ENCODE measurements around the gene SDK1. TPM values are rescaled to one million over a fixed set of nuclear protein-coding genes. Genes with fewer than 3 reads are reported as not detected.

The SDK1 gene
- polyA plus RNA-seq, 2 donors = 0.33 to 0.47 TPM

DNA sequence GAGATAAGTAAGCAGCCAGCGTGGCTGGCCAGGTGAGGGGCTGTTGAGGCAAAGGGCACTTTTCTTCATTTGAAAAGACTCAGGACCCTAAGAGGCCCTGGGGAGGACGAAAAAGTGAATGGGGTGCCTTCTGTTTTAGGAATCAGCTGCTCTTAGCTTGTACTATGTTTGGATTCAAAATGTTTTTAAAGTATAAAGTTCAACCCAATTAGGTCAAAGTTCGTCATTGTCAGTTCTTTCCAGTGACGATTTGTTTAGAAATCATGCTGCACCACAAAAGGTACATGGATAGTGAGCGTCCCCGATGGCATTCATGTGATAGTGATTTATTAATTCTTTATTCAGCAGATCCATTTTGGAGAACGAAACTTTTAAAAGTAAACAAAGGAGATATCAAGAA lies 338.2 kb downstream of the SDK1 start:
- no peaks in the 10 kb centered on the region for H3K9me3 ChIP-seq (ENCODE audit: control insufficient read depth in 2 of 2, insufficient read depth in 1 of 2, low read depth in 1 of 2, low read length in 1 of 2)
- no peak overlapping the region for H3K4me3 ChIP-seq (ENCODE audit: low read depth in 1 of 2, low read length in 2 of 2)
- no peaks in the 10 kb centered on the region for H3K27me3 ChIP-seq (ENCODE audit: control insufficient read depth in 1 of 2, insufficient read depth in 2 of 2, low read length in 2 of 2)
- H3K36me3 ChIP-seq (ENCODE audit: control insufficient read depth in 2 of 2, insufficient read depth in 2 of 2, low read length in 1 of 2) = peaks cover 0 to 2% of the 10 kb centered on the region in 2 donors
- H3K4me1 ChIP-seq (ENCODE audit: control insufficient read depth in 2 of 2, insufficient read depth in 2 of 2, low read length in 1 of 2) = no peaks in the 10 kb centered on the region
- WGBS, 2 donors = 61 to 63% methylated on average over 7 of the region's 7 CpGs
- H3K27ac ChIP-seq (ENCODE audit: low read depth in 2 of 2, low read length in 1 of 2) = no peak overlapping the region

GRCh38 chr7:3641582-3641981 lies 340.5 kb downstream of the SDK1 start:
- WGBS, 2 donors = 89 to 93% methylated on average over 14 of the region's 14 CpGs
- H3K36me3 ChIP-seq (ENCODE audit: control insufficient read depth in 2 of 2, insufficient read depth in 2 of 2, low read length in 1 of 2) = peaks cover 0 to 2% of the 10 kb centered on the region in 2 donors
- H3K4me3 ChIP-seq (ENCODE audit: low read depth in 1 of 2, low read length in 2 of 2) = no peak overlapping the region
- H3K27ac ChIP-seq (ENCODE audit: low read depth in 2 of 2, low read length in 1 of 2) = no peak overlapping the region
- no peaks in the 10 kb centered on the region for H3K27me3 ChIP-seq (ENCODE audit: control insufficient read depth in 1 of 2, insufficient read depth in 2 of 2, low read length in 2 of 2)
- no peaks in the 10 kb centered on the region for H3K4me1 ChIP-seq (ENCODE audit: control insufficient read depth in 2 of 2, insufficient read depth in 2 of 2, low read length in 1 of 2)
- no peaks in the 10 kb centered on the region for H3K9me3 ChIP-seq (ENCODE audit: control insufficient read depth in 2 of 2, insufficient read depth in 1 of 2, low read depth in 1 of 2, low read length in 1 of 2)

DNA sequence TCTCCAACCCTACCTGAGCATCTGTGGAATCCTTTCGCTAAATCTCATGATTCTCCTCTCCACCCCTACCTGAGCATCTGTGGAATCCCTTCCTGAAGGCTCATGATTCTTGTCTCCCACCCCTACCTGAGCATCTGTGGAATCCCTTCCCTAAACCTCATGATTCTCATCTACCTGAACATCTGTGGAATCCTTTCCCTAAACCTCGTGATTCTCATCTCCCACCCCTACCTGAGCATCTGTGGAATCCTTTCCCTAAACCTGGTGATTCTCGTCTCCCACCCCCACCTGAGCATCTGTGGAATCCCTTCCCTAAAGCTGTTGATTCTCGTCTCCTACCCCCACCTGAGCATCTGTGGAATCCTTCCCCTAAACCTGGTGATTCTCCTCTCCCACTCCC lies 342.0 kb downstream of the SDK1 start:
- H3K9me3 ChIP-seq (ENCODE audit: control insufficient read depth in 2 of 2, insufficient read depth in 1 of 2, low read depth in 1 of 2, low read length in 1 of 2) = no peaks in the 10 kb centered on the region
- WGBS, 2 donors = 87 to 90% methylated on average over 4 of the region's 4 CpGs
- H3K4me1 ChIP-seq (ENCODE audit: control insufficient read depth in 2 of 2, insufficient read depth in 2 of 2, low read length in 1 of 2) = no peaks in the 10 kb centered on the region
- H3K27ac ChIP-seq (ENCODE audit: low read depth in 2 of 2, low read length in 1 of 2) = no peak overlapping the region
- H3K36me3 ChIP-seq (ENCODE audit: control insufficient read depth in 2 of 2, insufficient read depth in 2 of 2, low read length in 1 of 2) = peaks cover 0 to 2% of the 10 kb centered on the region in 2 donors
- no peaks in the 10 kb centered on the region for H3K27me3 ChIP-seq (ENCODE audit: control insufficient read depth in 1 of 2, insufficient read depth in 2 of 2, low read length in 2 of 2)
- H3K4me3 ChIP-seq (ENCODE audit: low read depth in 1 of 2, low read length in 2 of 2) = no peak overlapping the region

DNA sequence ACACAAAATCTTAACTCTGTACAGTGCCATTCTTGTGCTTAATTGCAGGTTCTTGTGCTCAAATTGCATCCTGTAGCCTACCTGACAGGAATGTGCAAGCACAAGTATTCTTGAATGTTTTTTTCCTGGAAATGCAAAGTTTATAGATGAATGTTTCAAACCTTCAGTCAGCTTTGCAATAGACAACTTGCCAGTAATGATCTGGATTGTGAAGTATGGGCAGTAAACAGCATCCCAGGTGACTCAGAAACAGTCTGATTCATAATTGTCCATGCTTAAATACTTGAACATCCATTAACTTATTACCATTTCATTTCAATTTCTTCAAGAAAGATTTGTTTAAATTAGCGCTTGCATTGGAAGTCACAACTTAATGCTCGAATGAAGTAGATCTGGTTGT lies 347.2 kb downstream of the SDK1 start:
- Histone ChIP-seq H3K27me3 (ENCODE audit: control insufficient read depth in 1 of 2, insufficient read depth in 2 of 2, low read length in 2 of 2) (no peaks in the 10 kb centered on the region), H3K9me3 (ENCODE audit: control insufficient read depth in 2 of 2, insufficient read depth in 1 of 2, low read depth in 1 of 2, low read length in 1 of 2) (no peaks in the 10 kb centered on the region), H3K27ac (ENCODE audit: low read depth in 2 of 2, low read length in 1 of 2) (no peak overlapping the region), H3K4me3 (ENCODE audit: low read depth in 1 of 2, low read length in 2 of 2) (no peak overlapping the region), H3K4me1 (ENCODE audit: control insufficient read depth in 2 of 2, insufficient read depth in 2 of 2, low read length in 1 of 2) (no peaks in the 10 kb centered on the region), H3K36me3 (ENCODE audit: control insufficient read depth in 2 of 2, insufficient read depth in 2 of 2, low read length in 1 of 2) (no peaks in the 10 kb centered on the region)
- 94 to 96% methylated on average over 2 of the region's 2 CpGs for WGBS, 2 donors

GRCh38 chr7:3649250-3649649 lies 348.2 kb downstream of the SDK1 start:
- H3K27me3 ChIP-seq (ENCODE audit: control insufficient read depth in 1 of 2, insufficient read depth in 2 of 2, low read length in 2 of 2) = no peaks in the 10 kb centered on the region
- H3K36me3 ChIP-seq (ENCODE audit: control insufficient read depth in 2 of 2, insufficient read depth in 2 of 2, low read length in 1 of 2) = no peaks in the 10 kb centered on the region
- H3K4me1 ChIP-seq (ENCODE audit: control insufficient read depth in 2 of 2, insufficient read depth in 2 of 2, low read length in 1 of 2) = no peaks in the 10 kb centered on the region
- no peak overlapping the region for H3K27ac ChIP-seq (ENCODE audit: low read depth in 2 of 2, low read length in 1 of 2)
- H3K4me3 ChIP-seq (ENCODE audit: low read depth in 1 of 2, low read length in 2 of 2) = no peak overlapping the region
- WGBS, 2 donors = 82 to 90% methylated on average over 2 of the region's 2 CpGs
- no peaks in the 10 kb centered on the region for H3K9me3 ChIP-seq (ENCODE audit: control insufficient read depth in 2 of 2, insufficient read depth in 1 of 2, low read depth in 1 of 2, low read length in 1 of 2)

DNA sequence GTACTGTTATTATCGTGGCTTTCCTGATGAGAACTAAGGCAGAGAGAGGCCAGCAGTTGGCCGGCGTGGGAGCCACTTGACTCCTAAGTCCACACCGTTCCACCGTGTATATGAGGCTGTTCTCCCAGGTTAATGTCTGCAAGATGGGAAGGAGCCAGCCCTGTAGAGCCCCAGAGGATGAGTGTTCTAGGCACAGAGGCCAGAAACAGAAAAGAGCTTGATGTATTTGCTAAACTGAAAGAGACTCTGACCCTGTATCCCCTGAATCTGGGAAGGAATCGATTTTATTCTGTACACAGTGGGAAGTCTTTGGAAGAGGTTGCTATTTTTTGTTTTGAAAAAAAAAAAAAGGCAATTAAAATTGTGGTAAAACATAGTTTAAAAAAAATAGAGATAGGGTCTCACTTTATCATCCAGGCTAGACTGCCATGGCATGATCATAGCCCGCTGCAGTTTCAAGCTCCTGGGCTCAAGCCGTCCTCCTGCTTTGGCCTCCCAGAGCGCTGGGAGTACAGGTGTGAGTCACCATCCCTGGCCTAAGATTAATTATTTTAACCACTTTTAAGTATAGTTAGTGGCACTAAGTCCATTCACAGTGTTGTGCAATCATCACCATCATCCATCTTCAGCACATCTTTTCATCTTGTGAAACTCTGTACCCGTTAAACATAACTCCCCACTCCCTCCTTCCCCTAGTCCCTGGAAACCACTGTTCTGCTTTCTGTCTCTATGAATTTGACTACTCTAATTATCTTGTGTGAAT lies 348.8 kb downstream of the SDK1 start:
- H3K4me3 ChIP-seq (ENCODE audit: low read depth in 1 of 2, low read length in 2 of 2) = no peak overlapping the region
- no peaks in the 10 kb centered on the region for H3K36me3 ChIP-seq (ENCODE audit: control insufficient read depth in 2 of 2, insufficient read depth in 2 of 2, low read length in 1 of 2)
- WGBS, 2 donors = 84 to 85% methylated on average over 10 of the region's 10 CpGs
- no peaks in the 10 kb centered on the region for H3K9me3 ChIP-seq (ENCODE audit: control insufficient read depth in 2 of 2, insufficient read depth in 1 of 2, low read depth in 1 of 2, low read length in 1 of 2)
- no peak overlapping the region for H3K27ac ChIP-seq (ENCODE audit: low read depth in 2 of 2, low read length in 1 of 2)
- H3K27me3 ChIP-seq (ENCODE audit: control insufficient read depth in 1 of 2, insufficient read depth in 2 of 2, low read length in 2 of 2) = no peaks in the 10 kb centered on the region
- no peaks in the 10 kb centered on the region for H3K4me1 ChIP-seq (ENCODE audit: control insufficient read depth in 2 of 2, insufficient read depth in 2 of 2, low read length in 1 of 2)

DNA sequence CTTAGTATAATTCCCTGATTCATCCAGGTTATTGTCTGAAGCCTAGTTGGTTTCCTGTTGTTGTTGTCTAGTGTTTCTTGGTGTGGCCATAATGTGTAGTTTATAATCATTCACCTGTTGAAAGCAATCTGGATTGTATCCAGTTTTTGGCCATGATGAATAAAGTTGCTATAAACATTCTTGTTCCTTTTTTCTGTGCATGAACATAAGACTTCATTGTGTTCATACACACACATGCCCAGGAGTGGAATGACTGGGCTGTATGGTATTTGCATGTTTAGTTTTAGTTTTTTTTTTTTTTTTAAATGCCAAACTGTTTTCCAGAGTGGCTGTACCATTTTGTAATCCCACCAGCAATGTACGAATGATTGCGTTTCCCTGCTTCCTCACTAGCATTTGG lies 349.8 kb downstream of the SDK1 start:
- H3K9me3 ChIP-seq (ENCODE audit: control insufficient read depth in 2 of 2, insufficient read depth in 1 of 2, low read depth in 1 of 2, low read length in 1 of 2) = no peaks in the 10 kb centered on the region
- 93 to 98% methylated on average over 2 of the region's 2 CpGs for WGBS, 2 donors

GRCh38 chr7:3655635-3656034 lies 354.6 kb downstream of the SDK1 start:
- 77 to 90% methylated on average over 7 of the region's 7 CpGs for WGBS, 2 donors
- H3K36me3 ChIP-seq (ENCODE audit: control insufficient read depth in 2 of 2, insufficient read depth in 2 of 2, low read length in 1 of 2) = no peaks in the 10 kb centered on the region
- no peaks in the 10 kb centered on the region for H3K27me3 ChIP-seq (ENCODE audit: control insufficient read depth in 1 of 2, insufficient read depth in 2 of 2, low read length in 2 of 2)
- H3K27ac ChIP-seq (ENCODE audit: low read depth in 2 of 2, low read length in 1 of 2) = no peak overlapping the region
- H3K4me1 ChIP-seq (ENCODE audit: control insufficient read depth in 2 of 2, insufficient read depth in 2 of 2, low read length in 1 of 2) = no peaks in the 10 kb centered on the region
- no peak overlapping the region for H3K4me3 ChIP-seq (ENCODE audit: low read depth in 1 of 2, low read length in 2 of 2)
- H3K9me3 ChIP-seq (ENCODE audit: control insufficient read depth in 2 of 2, insufficient read depth in 1 of 2, low read depth in 1 of 2, low read length in 1 of 2) = no peaks in the 10 kb centered on the region

More for the DNA sequence above, 349.8 kb downstream of the SDK1 start:
- H3K27me3 ChIP-seq (ENCODE audit: control insufficient read depth in 1 of 2, insufficient read depth in 2 of 2, low read length in 2 of 2) = no peaks in the 10 kb centered on the region
- H3K27ac ChIP-seq (ENCODE audit: low read depth in 2 of 2, low read length in 1 of 2) = no peak overlapping the region
- no peak overlapping the region for H3K4me3 ChIP-seq (ENCODE audit: low read depth in 1 of 2, low read length in 2 of 2)
- H3K4me1 ChIP-seq (ENCODE audit: control insufficient read depth in 2 of 2, insufficient read depth in 2 of 2, low read length in 1 of 2) = no peaks in the 10 kb centered on the region
- no peaks in the 10 kb centered on the region for H3K36me3 ChIP-seq (ENCODE audit: control insufficient read depth in 2 of 2, insufficient read depth in 2 of 2, low read length in 1 of 2)

DNA sequence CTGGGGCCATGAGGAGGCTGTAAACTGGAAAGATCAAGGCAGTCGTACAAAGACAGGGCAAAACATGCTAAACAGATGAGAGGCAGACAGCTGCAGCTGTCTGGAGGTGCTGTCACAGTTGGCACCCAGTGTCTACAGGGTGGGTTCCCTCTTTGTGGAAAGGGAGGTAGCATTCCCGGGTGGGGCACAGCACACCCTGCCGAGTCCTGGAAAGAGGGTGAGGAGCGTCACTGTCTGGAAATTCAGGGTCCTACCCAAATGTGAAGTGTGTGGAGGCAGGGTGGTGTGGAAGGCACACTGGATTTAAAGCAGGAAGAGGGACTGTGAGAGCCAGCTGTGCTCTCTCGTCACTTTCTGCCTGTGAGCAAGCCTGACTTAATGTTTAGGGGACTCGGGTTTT lies 356.2 kb downstream of the SDK1 start:
- H3K27me3 ChIP-seq (ENCODE audit: control insufficient read depth in 1 of 2, insufficient read depth in 2 of 2, low read length in 2 of 2) = peaks cover 0 to under 1% of the 10 kb centered on the region in 2 donors
- no peaks in the 10 kb centered on the region for H3K4me1 ChIP-seq (ENCODE audit: control insufficient read depth in 2 of 2, insufficient read depth in 2 of 2, low read length in 1 of 2)
- H3K4me3 ChIP-seq (ENCODE audit: low read depth in 1 of 2, low read length in 2 of 2) = no peak overlapping the region
- H3K27ac ChIP-seq (ENCODE audit: low read depth in 2 of 2, low read length in 1 of 2) = no peak overlapping the region
- 68 to 77% methylated on average over 6 of the region's 6 CpGs for WGBS, 2 donors
- H3K36me3 ChIP-seq (ENCODE audit: control insufficient read depth in 2 of 2, insufficient read depth in 2 of 2, low read length in 1 of 2) = no peaks in the 10 kb centered on the region
- H3K9me3 ChIP-seq (ENCODE audit: control insufficient read depth in 2 of 2, insufficient read depth in 1 of 2, low read depth in 1 of 2, low read length in 1 of 2) = no peaks in the 10 kb centered on the region

- peaks cover 0 to 2% of the 10 kb centered on the region in 2 donors for H3K4me1 ChIP-seq (ENCODE audit: control insufficient read depth in 2 of 2, insufficient read depth in 2 of 2, low read length in 1 of 2)
- no peak overlapping the region for H3K4me3 ChIP-seq (ENCODE audit: low read depth in 1 of 2, low read length in 2 of 2)
- no peak overlapping the region for H3K27ac ChIP-seq (ENCODE audit: low read depth in 2 of 2, low read length in 1 of 2)
- H3K9me3 ChIP-seq (ENCODE audit: control insufficient read depth in 2 of 2, insufficient read depth in 1 of 2, low read depth in 1 of 2, low read length in 1 of 2) = no peaks in the 10 kb centered on the region
- H3K36me3 ChIP-seq (ENCODE audit: control insufficient read depth in 2 of 2, insufficient read depth in 2 of 2, low read length in 1 of 2) = no peaks in the 10 kb centered on the region
- 89 to 92% methylated on average over 2 of the region's 2 CpGs for WGBS, 2 donors
- H3K27me3 ChIP-seq (ENCODE audit: control insufficient read depth in 1 of 2, insufficient read depth in 2 of 2, low read length in 2 of 2) = peaks cover 0 to 3% of the 10 kb centered on the region in 2 donors
These were observed 367.7 kb downstream of the SDK1 start for GRCh38 chr7:3668743-3669142.

Data from esophagus (tissue), 2 donors.